Fibroblast of lung (primary cell): ENCODE results near the gene CDS2. TPM values are rescaled to one million over a fixed set of nuclear protein-coding genes. Genes with fewer than 3 reads are reported as not detected.

Experiments
- DNase-seq, 2 donors: peaks; one replicate each; pipeline versions ENCODE4 v3.0.0 to v3.0.0-alpha.2; 2010; ENCODE audit warnings: low read depth in 2 of 2
- H2AFZ ChIP-seq: 2 replicates; pipeline ENCODE4 v1.5.1; 2012; ENCODE audit warnings: low read length, control low read depth, inconsistent platforms
- H3K27ac ChIP-seq: 2 replicates; pipeline ENCODE4 v1.5.1; 2011; ENCODE audit warnings: low read length, control low read depth; ENCODE audit not compliant: insufficient read depth
- H3K27me3 ChIP-seq: 2 replicates; pipeline ENCODE4 v1.5.1; 2011; ENCODE audit warnings: mild to moderate bottlenecking, low read length; ENCODE audit not compliant: control insufficient read depth, insufficient read depth
- H3K36me3 ChIP-seq: 2 replicates; pipeline ENCODE4 v1.5.1; 2011; ENCODE audit warnings: low read length; ENCODE audit not compliant: control insufficient read depth, insufficient read depth
- H3K4me1 ChIP-seq: 2 replicates; pipeline ENCODE4 v1.5.1; 2011; ENCODE audit warnings: low read length; ENCODE audit not compliant: control insufficient read depth, insufficient read depth; ENCODE audit errors: extremely low read depth
- H3K4me2 ChIP-seq: 2 replicates; pipeline ENCODE4 v1.5.1; 2011; ENCODE audit warnings: low read length, control low read depth; ENCODE audit not compliant: insufficient read depth; ENCODE audit errors: extremely low read depth
- H3K4me3 ChIP-seq, 4 experiments: fragments of 200-600 bp in 1 of 4; sonication (generic) in 1 of 4; replicated peaks in 1 of 4; 2 replicates each; pipeline ENCODE4 v1.5.1; 2011 to 2016; ENCODE audit warnings: low read length in 4 of 4, low read depth in 3 of 4, mild to moderate bottlenecking in 3 of 4, control low read depth in 2 of 4, inconsistent platforms in 1 of 4, mixed read lengths in 1 of 4; ENCODE audit not compliant: insufficient read depth in 1 of 4; ENCODE audit errors: control extremely low read depth in 1 of 4
- H3K79me2 ChIP-seq: 2 replicates; pipeline ENCODE4 v1.5.1; 2012; ENCODE audit warnings: mild to moderate bottlenecking, low read length, inconsistent platforms; ENCODE audit not compliant: control insufficient read depth, insufficient read depth
- H3K9ac ChIP-seq: 2 replicates; pipeline ENCODE4 v1.5.1; 2011; ENCODE audit warnings: mild to moderate bottlenecking, low read length, control low read depth; ENCODE audit not compliant: insufficient read depth
- H3K9me3 ChIP-seq: 2 replicates; pipeline ENCODE4 v1.5.1; 2012; ENCODE audit warnings: low read depth, low read length; ENCODE audit not compliant: control insufficient read depth, insufficient read depth
- H4K20me1 ChIP-seq: 2 replicates; pipeline ENCODE4 v1.5.1; 2011; ENCODE audit warnings: low read length; ENCODE audit not compliant: control insufficient read depth, insufficient read depth; ENCODE audit errors: extremely low read depth
- EZH2 ChIP-seq: IDR thresholded peaks from 2 replicates; pipeline ENCODE4 v1.5.1; 2012; ENCODE audit warnings: low read length, control low read depth, mild to moderate bottlenecking; ENCODE audit errors: missing control alignments
- polyA plus RNA-seq, 2 donors: library from polyadenylated mRNA; depleted of rRNA in 1 of 2; stranded (reverse) in 1 of 2; unstranded in 1 of 2; fragments of >200 nt; gene quantifications; 2 replicates each; pipeline ENCODE4 v1.2.1, GENCODE V29; 2011 to 2012; ENCODE audit warnings: missing spikeins in 1 of 2
- total RNA-seq: library from RNA; depleted of rRNA; stranded (reverse); fragments of >200 nt; gene quantifications from 2 replicates; pipeline ENCODE4 v1.2.1, GENCODE V29; 2014
- TF ChIP-seq, protein P1 (sequence below), 2 donors: IDR thresholded peaks in 1 of 2; conservative IDR thresholded peaks in 1 of 2; 1 replicate in 1 of 2; 2 replicates in 1 of 2; pipeline ENCODE4 v1.5.1; 2011 to 2012; ENCODE audit warnings: low read length in 2 of 2, control low read depth in 1 of 2, inconsistent platforms in 1 of 2, low read depth in 1 of 2, mild to moderate bottlenecking in 1 of 2

CDS2 gene
- total and polyA plus RNA-seq, 2 donors (not counting 1 experiment from before 2014, with no cell fraction given), result 32.7 to 59.7 TPM

DNA sequence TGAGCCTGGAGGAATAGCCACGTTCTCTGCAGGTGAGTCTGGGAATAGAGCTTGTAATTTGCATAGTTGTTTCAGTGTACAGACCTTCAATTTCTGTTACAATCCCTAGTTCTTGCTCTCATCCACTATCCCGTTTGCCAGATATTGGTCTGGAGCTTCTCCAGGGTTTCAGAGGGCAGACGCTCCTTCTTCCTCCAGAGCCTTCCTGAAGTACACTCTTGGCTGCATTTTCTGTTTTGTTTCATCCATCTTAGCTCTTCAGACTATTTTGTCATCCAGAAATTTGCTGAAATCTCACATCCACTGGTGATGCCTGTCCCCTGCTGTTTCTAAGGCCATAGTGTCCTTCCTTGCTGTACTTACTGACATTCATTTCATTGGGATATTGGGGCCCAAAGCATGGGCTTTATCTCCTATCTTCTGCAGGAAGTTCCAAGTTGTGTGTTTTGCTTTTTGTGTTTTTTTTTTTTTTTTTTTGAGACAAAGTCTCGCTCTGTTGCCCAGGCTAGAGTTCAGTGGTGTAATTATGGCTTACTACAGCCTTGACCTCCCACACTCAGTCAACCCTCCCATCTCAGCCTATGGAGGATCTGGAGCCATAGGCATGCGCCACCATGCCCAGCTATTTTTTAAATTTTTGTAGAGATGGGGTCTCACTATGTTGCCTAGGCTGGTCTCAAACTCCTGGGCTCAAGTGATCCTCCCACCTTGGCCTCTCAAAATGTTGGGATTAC lies 18.7 kb downstream of the CDS2 start:
- Histone ChIP-seq H3K9ac (no peak overlapping the region), H3K9me3 (no peaks in the 10 kb centered on the region), H3K36me3 (no peaks in the 10 kb centered on the region), H3K4me1 (peaks cover 4% of the 10 kb centered on the region), H3K27me3 (no peaks in the 10 kb centered on the region), H3K27ac (no peak overlapping the region), H4K20me1 (no peaks in the 10 kb centered on the region), H2AFZ (no peak overlapping the region), H3K4me2 (no peak overlapping the region), H3K4me3 (no peak overlapping the region), H3K79me2 (peaks cover 20% of the 10 kb centered on the region)
- DNase-seq, result peak in 1 of 2 donors; percentile 30
- no peak for TF ChIP-seq EZH2
- TF ChIP-seq, protein P1, sequence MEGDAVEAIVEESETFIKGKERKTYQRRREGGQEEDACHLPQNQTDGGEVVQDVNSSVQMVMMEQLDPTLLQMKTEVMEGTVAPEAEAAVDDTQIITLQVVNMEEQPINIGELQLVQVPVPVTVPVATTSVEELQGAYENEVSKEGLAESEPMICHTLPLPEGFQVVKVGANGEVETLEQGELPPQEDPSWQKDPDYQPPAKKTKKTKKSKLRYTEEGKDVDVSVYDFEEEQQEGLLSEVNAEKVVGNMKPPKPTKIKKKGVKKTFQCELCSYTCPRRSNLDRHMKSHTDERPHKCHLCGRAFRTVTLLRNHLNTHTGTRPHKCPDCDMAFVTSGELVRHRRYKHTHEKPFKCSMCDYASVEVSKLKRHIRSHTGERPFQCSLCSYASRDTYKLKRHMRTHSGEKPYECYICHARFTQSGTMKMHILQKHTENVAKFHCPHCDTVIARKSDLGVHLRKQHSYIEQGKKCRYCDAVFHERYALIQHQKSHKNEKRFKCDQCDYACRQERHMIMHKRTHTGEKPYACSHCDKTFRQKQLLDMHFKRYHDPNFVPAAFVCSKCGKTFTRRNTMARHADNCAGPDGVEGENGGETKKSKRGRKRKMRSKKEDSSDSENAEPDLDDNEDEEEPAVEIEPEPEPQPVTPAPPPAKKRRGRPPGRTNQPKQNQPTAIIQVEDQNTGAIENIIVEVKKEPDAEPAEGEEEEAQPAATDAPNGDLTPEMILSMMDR (conservative IDR thresholded peaks at IDR 0.05 in 1 of 2, IDR thresholded peaks at IDR 0.05 in 1 of 2; ENCODE audit: low read depth in 1 of 2, low read length in 2 of 2), result no peak

DNA sequence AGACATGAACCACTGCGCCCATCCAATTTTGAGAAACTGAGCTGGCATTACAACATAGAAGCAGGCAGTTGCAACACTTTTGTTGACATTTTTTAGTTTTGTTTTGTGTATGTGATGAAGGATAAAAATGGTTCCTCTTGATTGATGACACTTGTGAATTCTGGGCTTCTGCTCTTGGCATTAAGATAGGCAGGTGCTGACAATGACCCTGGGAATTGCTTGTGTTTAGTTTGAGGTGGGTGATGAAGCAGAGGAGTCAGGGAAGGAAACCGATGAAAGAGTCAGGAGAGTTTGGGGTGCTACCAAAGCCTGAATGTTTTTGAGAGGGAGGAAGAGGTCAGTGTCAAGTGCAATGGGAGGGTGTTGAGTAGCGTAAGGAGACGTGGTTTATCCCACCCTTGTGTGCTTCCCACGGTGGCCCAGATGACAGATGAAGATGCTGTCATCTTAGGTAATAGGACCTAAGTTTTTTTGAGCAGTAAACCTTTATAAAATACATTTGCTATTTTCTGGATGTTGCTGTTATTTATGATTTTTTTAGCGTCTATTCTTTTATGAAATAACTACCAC lies 19.4 kb downstream of the CDS2 start:
- H3K36me3 ChIP-seq, result no peaks in the 10 kb centered on the region

More for the DNA sequence above, 19.4 kb downstream of the CDS2 start:
- no peak overlapping the region for H3K4me3 ChIP-seq
- no peak for DNase-seq
- no peaks in the 10 kb centered on the region for H3K27me3 ChIP-seq
- no peak overlapping the region for H2AFZ ChIP-seq
- H3K9me3 ChIP-seq, result no peaks in the 10 kb centered on the region
- peaks cover 27% of the 10 kb centered on the region for H3K79me2 ChIP-seq
- no peak overlapping the region for H3K9ac ChIP-seq
- no peaks in the 10 kb centered on the region for H4K20me1 ChIP-seq
- no peak overlapping the region for H3K27ac ChIP-seq
- H3K4me1 ChIP-seq, result peaks cover 9% of the 10 kb centered on the region
- no peak overlapping the region for H3K4me2 ChIP-seq
- TF ChIP-seq, protein P1 (conservative IDR thresholded peaks at IDR 0.05 in 1 of 2, IDR thresholded peaks at IDR 0.05 in 1 of 2; ENCODE audit: low read depth in 1 of 2, low read length in 2 of 2), result no peak
- TF ChIP-seq EZH2, result no peak
